Hepatocyte (in vitro differentiated cells): ENCODE data around the gene PPBP. TPM values are rescaled to one million over a fixed set of nuclear protein-coding genes. Genes with fewer than 3 reads are reported as not detected.
"Not testable (repeated sequence)": the region's sequence is repeated elsewhere in the genome, so short reads cannot be mapped to it uniquely, and the experiment has no call there.

Experiments
- DNase-seq: peaks from one replicate; pipeline ENCODE4 v3.0.0-alpha.2; 2016; ENCODE audit warnings: low spot score
- H2AFZ ChIP-seq: fragments of 200-600 bp; sonication (generic); 2 replicates; pipeline ENCODE4 v1.6.0; 2016; ENCODE audit warnings: antibody characterized with exemption, mild to moderate bottlenecking
- H3K27ac ChIP-seq: fragments of 200-600 bp; sonication (generic); 2 replicates; pipeline ENCODE4 v1.5.1; 2016; ENCODE audit warnings: mild to moderate bottlenecking
- H3K27me3 ChIP-seq: fragments of 200-600 bp; sonication (generic); 2 replicates; pipeline ENCODE4 v1.6.1; 2016
- H3K36me3 ChIP-seq: fragments of 200-600 bp; sonication (generic); replicated peaks from 2 replicates; pipeline ENCODE4 v1.5.1; 2016; ENCODE audit warnings: low read depth; ENCODE audit not compliant: insufficient read depth
- H3K4me1 ChIP-seq: fragments of 200-600 bp; sonication (generic); 2 replicates; pipeline ENCODE4 v1.5.1; 2016; ENCODE audit warnings: mild to moderate bottlenecking, moderate library complexity; ENCODE audit not compliant: insufficient read depth
- H3K4me2 ChIP-seq: fragments of 200-600 bp; sonication (generic); 2 replicates; pipeline ENCODE4 v1.6.0; 2016
- H3K4me3 ChIP-seq: fragments of 200-600 bp; sonication (generic); 2 replicates; pipeline ENCODE4 v1.5.1; 2016; ENCODE audit warnings: mild to moderate bottlenecking
- H3K79me2 ChIP-seq: fragments of 200-600 bp; sonication (generic); 2 replicates; pipeline ENCODE4 v1.6.0; 2017; ENCODE audit warnings: mild to moderate bottlenecking
- H3K9me2 ChIP-seq: fragments of 200-600 bp; sonication (generic); replicated peaks from 2 replicates; pipeline ENCODE4 v1.6.0; 2017; ENCODE audit warnings: mild to moderate bottlenecking; ENCODE audit not compliant: insufficient read depth
- H3K9me3 ChIP-seq: fragments of 200-600 bp; sonication (generic); 2 replicates; pipeline ENCODE4 v1.5.1; 2016; ENCODE audit warnings: low read depth, mild to moderate bottlenecking
- H4K20me1 ChIP-seq: fragments of 200-600 bp; sonication (generic); 2 replicates; pipeline ENCODE4 v1.6.0; 2016; ENCODE audit warnings: mild to moderate bottlenecking; ENCODE audit not compliant: insufficient read depth, poor library complexity, severe bottlenecking
- CTCF ChIP-seq: fragments of 200-600 bp; sonication (generic); IDR thresholded peaks from 2 replicates; pipeline ENCODE4 v1.5.1; 2016; ENCODE audit warnings: antibody characterized with exemption, mild to moderate bottlenecking; ENCODE audit not compliant: poor library complexity
- EZH2 ChIP-seq: fragments of 200-600 bp; sonication (generic); IDR thresholded peaks from 2 replicates; pipeline ENCODE4 v1.6.1; 2016; ENCODE audit warnings: antibody characterized with exemption, mild to moderate bottlenecking, borderline replicate concordance
- EZH2phosphoT487 ChIP-seq: fragments of 200-600 bp; sonication (generic); IDR thresholded peaks from one replicate; pipeline ENCODE4 v1.6.1; 2018; ENCODE audit warnings: antibody characterized with exemption, mild to moderate bottlenecking, low read depth, moderate library complexity; ENCODE audit not compliant: unreplicated experiment, severe bottlenecking
- WGBS: methylation state at CpG from one replicate; pipeline ENCODE4 v1.1.6; 2016; ENCODE audit warnings: low lambda C conversion rate; ENCODE audit errors: missing lambda C conversion rate; 5-methylcytosine and 5-hydroxymethylcytosine counted together
- polyA plus RNA-seq: library from polyadenylated mRNA; unstranded; fragments of >200 nt; fragmentation: Nextera tagmentation; extraction: Ambion mirVana; gene quantifications from 2 replicates; pipeline ENCODE4 v1.2.1, GENCODE V29; 2016
- total RNA-seq: library from RNA; depleted of rRNA; stranded (reverse); fragments of >200 nt; gene quantifications from 2 replicates; pipeline ENCODE4 v1.2.3, GENCODE V29; 2014

The PPBP gene
- total and polyA plus RNA-seq, 2 experiments from 2014 or later: 1.2 TPM; not detected in 1

- H3K36me3 ChIP-seq: no peaks in the 10 kb centered on the region
- no peaks in the 10 kb centered on the region for H3K27me3 ChIP-seq
- no peaks in the 10 kb centered on the region for H3K9me3 ChIP-seq
- DNase-seq: no peak
- WGBS: 78% methylated on average over 2 of the region's 2 CpGs
- H2AFZ ChIP-seq: no peak overlapping the region
- no peaks in the 10 kb centered on the region for H3K9me2 ChIP-seq
- no peak overlapping the region for H3K27ac ChIP-seq
- TF ChIP-seq EZH2: no peak
- no peak for TF ChIP-seq EZH2phosphoT487
- TF ChIP-seq CTCF: no peak
- H3K4me1 ChIP-seq: no peaks in the 10 kb centered on the region
- no peaks in the 10 kb centered on the region for H4K20me1 ChIP-seq
- no peak overlapping the region for H3K4me3 ChIP-seq
- no peaks in the 10 kb centered on the region for H3K79me2 ChIP-seq
- H3K4me2 ChIP-seq: no peak overlapping the region
Observed at GRCh38 chr4:73962724-73963123, 25.3 kb downstream of the PPBP start.

- not testable (repeated sequence) for H2AFZ ChIP-seq
- WGBS: 96% methylated on average over 1 of the region's 1 CpG
Observed at GRCh38 chr4:73959041-73959440, 28.9 kb downstream of the PPBP start.

GRCh38 chr4:73952352-73952751 lies 35.6 kb downstream of the PPBP start:
- no peaks in the 10 kb centered on the region for H3K4me1 ChIP-seq
- no peaks in the 10 kb centered on the region for H3K9me2 ChIP-seq
- DNase-seq: no peak
- TF ChIP-seq EZH2phosphoT487 (no peak), CTCF (no peak), EZH2 (no peak)
- WGBS: 89% methylated on average over 3 of the region's 3 CpGs
- no peak overlapping the region for H2AFZ ChIP-seq
- H3K4me2 ChIP-seq: no peak overlapping the region
- H3K4me3 ChIP-seq: no peak overlapping the region
- H3K36me3 ChIP-seq: no peaks in the 10 kb centered on the region
- H3K27me3 ChIP-seq: no peaks in the 10 kb centered on the region
- H3K27ac ChIP-seq: no peak overlapping the region
- no peaks in the 10 kb centered on the region for H3K79me2 ChIP-seq
- H3K9me3 ChIP-seq: no peaks in the 10 kb centered on the region
- no peaks in the 10 kb centered on the region for H4K20me1 ChIP-seq

More at GRCh38 chr4:73959041-73959440, 28.9 kb downstream of the PPBP start:
- H3K9me2 ChIP-seq, H4K20me1 ChIP-seq, H3K27me3 ChIP-seq, H3K4me2 ChIP-seq, DNase-seq, H3K79me2 ChIP-seq, H3K4me1 ChIP-seq, H3K9me3 ChIP-seq, H3K4me3 ChIP-seq, H3K27ac ChIP-seq, H3K36me3 ChIP-seq: not testable (repeated sequence)

- H3K9me3 ChIP-seq, H3K4me1 ChIP-seq, H3K27ac ChIP-seq, H3K9me2 ChIP-seq, H3K4me3 ChIP-seq, DNase-seq, H2AFZ ChIP-seq, H3K4me2 ChIP-seq, H3K27me3 ChIP-seq, H3K79me2 ChIP-seq, H4K20me1 ChIP-seq, H3K36me3 ChIP-seq: not testable (repeated sequence)
- WGBS: 46% methylated on average over 8 of the region's 8 CpGs
Observed at GRCh38 chr4:73950376-73950920, 37.5 kb downstream of the PPBP start.
